ENCODE data around the gene CBLC. TPM values are rescaled to one million over a fixed set of nuclear protein-coding genes. Genes with fewer than 3 reads are reported as not detected.

The CBLC gene
- total RNA-seq, 2 experiments from 2014 or later: not detected

- intact Hi-C loops (cut with micrococcal nuclease): no loop called here
These were observed 40.2 kb upstream of the CBLC start for GRCh38 chr19:44737238-44738071.

GRCh38 chr19:44738136-44738535 is 39.6 kb upstream of the CBLC start:
- Mint-ChIP-seq H3K36me3 (ENCODE audit: low read depth) (no peaks in the 10 kb centered on the region), H3K27ac (no peak overlapping the region), H3K4me3 (no peak overlapping the region), H3K27me3 (no peaks in the 10 kb centered on the region), H3K9me3 (no peaks in the 10 kb centered on the region), H3K4me1 (ENCODE audit: low read depth) (peaks cover 7% of the 10 kb centered on the region)
- TF ChIP-seq CTCF (IDR thresholded peaks at IDR 0.05): no peak
- intact Hi-C loops (cut with micrococcal nuclease): no loop called here
- POLR2A ChIA-PET: interaction anchor here (0.6 kb wide), 1 partner anchor 290 kb away, joined by 5 read pairs; no protein-coding TSS in a partner anchor
- ATAC-seq (no peak), DNase-seq (no peak)
- CTCF ChIA-PET: interaction anchor here (3.1 to 6.5 kb wide), 2 partner anchors 14 to 33 kb away, joined by 20 to 43 read pairs; no protein-coding TSS in a partner anchor

More at GRCh38 chr19:44737238-44738071, 40.2 kb upstream of the CBLC start:
- peaks cover 7% of the 10 kb centered on the region for H3K4me1 Mint-ChIP-seq (ENCODE audit: low read depth)
- POLR2A ChIA-PET: interaction anchor here (0.6 kb wide), 1 partner anchor 291 kb away, joined by 5 read pairs; no protein-coding TSS in a partner anchor
- H3K27me3 Mint-ChIP-seq: no peaks in the 10 kb centered on the region
- DNase-seq: peak; percentile 40
- no peak overlapping the region for H3K27ac Mint-ChIP-seq
- H3K36me3 Mint-ChIP-seq (ENCODE audit: low read depth): no peaks in the 10 kb centered on the region
- no peak overlapping the region for H3K4me3 Mint-ChIP-seq
- H3K9me3 Mint-ChIP-seq: no peaks in the 10 kb centered on the region
- no peak for TF ChIP-seq CTCF (IDR thresholded peaks at IDR 0.05)
- CTCF ChIA-PET: interaction anchor here (1.9 to 6.5 kb wide), 3 partner anchors 13 to 34 kb away, joined by 14 to 43 read pairs (median 20); no protein-coding TSS in a partner anchor
- ATAC-seq: no peak

GRCh38 chr19:44738603-44739558 is 38.8 kb upstream of the CBLC start:
- POLR2A ChIA-PET: interaction anchor here (0.5 to 1.1 kb wide), 2 partner anchors 29 to 76 kb away, joined by 3 read pairs; no protein-coding TSS in a partner anchor
- H3K36me3 Mint-ChIP-seq (ENCODE audit: low read depth): no peaks in the 10 kb centered on the region
- CTCF ChIA-PET: interaction anchor here (0.8 to 6.5 kb wide), 4 partner anchors 10 to 49 kb away, joined by 3 to 43 read pairs (median 12); no protein-coding TSS in a partner anchor
- no peak overlapping the region for H3K4me3 Mint-ChIP-seq
- H3K27me3 Mint-ChIP-seq: no peaks in the 10 kb centered on the region
- no peak for TF ChIP-seq CTCF (IDR thresholded peaks at IDR 0.05)
- H3K4me1 Mint-ChIP-seq (ENCODE audit: low read depth): peaks cover 7% of the 10 kb centered on the region
- intact Hi-C loops (cut with micrococcal nuclease): no loop called here
- DNase-seq: no peak
- no peaks in the 10 kb centered on the region for H3K9me3 Mint-ChIP-seq
- ATAC-seq: no peak
- no peak overlapping the region for H3K27ac Mint-ChIP-seq

- Mint-ChIP-seq H3K9me3 (no peaks in the 10 kb centered on the region), H3K4me1 (ENCODE audit: low read depth) (peaks cover 7% of the 10 kb centered on the region), H3K27me3 (no peaks in the 10 kb centered on the region), H3K27ac (no peak overlapping the region), H3K36me3 (ENCODE audit: low read depth) (no peaks in the 10 kb centered on the region), H3K4me3 (no peak overlapping the region)
- peak; percentile 22 for ATAC-seq
- ChIA-PET POLR2A (interaction anchor here (0.7 kb wide), 1 partner anchor 26 kb away, joined by 3 read pairs; no protein-coding TSS in a partner anchor), CTCF (interaction anchor here (1.0 to 6.5 kb wide), 6 partner anchors 9 to 44 kb away, joined by 3 to 43 read pairs (median 4); no protein-coding TSS in a partner anchor)
- no peak for DNase-seq
- no peak for TF ChIP-seq CTCF (IDR thresholded peaks at IDR 0.05)
- intact Hi-C loops (cut with micrococcal nuclease): no loop called here
These were observed 37.3 kb upstream of the CBLC start for GRCh38 chr19:44740351-44740824.
